HG03108 (cell line): ENCODE results near the gene SHC1.
A peak's percentile ranks its signal among the peaks of the same experiment; 100 is the strongest.

Experiments used
- ATAC-seq: cut with Tn5 transposase; IDR thresholded peaks from one replicate; pipeline ENCODE4 v1.9.1; 2021; ENCODE audit warnings: moderate library complexity; ENCODE audit not compliant: unreplicated experiment

Gene SHC1

DNA sequence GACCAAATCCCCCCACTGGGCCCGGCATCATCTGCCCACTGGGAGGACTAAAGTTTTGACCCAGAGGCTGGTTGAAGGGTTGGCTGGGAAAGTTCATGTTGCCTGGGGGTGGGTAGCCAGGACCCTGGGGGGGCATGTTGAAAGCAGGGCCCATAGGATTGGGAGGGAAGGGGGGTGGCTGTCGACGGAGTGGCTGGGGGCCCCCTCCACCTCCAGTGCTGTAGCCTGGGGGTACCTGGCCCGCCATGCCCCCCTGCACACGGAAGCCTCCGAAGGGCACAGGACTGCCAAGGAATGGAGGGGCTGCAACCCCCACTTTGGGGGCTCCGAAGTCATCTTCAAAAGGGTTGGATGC is 11.1 kb downstream of the SHC1 start:
- ATAC-seq, result no peak

DNA sequence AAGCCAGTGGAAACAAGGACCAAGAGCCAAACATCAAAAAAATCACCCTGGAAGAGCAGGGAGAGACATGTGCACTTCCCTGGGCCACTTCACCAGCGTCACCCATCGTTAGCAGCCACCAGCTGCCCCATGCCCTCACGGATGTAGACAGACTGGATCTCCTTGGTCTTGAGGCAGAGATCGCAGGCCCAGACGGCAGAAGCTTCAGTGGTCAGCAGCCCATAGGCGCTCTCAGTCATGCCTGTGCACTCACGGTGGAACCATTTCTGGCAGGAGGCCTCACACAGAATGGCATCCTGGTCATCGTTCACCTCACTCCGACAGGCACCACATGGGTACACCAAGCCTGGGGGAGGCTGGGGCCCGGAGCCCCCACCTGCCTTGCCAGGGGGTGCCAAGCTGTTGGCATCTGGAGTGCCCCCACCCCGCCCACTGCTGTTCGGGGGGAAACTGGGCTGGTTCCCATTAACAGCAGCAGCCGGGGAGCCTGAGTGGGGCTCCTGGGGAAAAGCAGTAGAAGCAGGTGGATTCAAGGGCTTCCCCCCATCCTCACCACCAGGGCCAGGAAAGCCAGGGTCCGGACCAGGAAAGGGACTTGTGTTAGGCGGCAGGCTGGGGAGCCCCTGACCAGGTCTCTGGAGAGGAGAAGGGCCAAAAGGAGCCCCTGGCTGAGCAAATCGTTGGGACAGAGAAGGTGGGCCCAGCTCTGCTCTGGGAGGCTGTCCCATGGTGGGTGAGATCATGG is 11.7 kb downstream of the SHC1 start:
- no peak for ATAC-seq

DNA sequence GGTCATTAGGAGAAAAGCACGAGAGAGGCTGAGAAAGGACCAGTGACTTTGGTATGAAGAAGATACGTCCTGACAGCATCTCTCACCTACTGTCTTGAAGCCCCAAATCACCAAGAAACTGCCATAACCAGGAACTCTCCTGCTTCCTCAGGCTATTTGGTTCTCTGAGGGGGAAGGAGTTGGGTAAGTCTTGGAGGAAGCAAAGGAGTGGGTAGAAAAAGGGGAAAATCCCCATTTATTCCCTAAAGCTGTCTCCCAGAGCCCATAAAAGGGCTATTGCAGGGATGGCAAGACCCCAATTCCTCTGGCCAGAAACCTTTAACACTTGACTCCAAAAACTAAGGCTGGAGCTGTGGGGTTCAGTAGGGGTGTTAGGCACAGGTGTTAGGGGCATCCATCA is 12.5 kb downstream of the SHC1 start:
- no peak for ATAC-seq

DNA sequence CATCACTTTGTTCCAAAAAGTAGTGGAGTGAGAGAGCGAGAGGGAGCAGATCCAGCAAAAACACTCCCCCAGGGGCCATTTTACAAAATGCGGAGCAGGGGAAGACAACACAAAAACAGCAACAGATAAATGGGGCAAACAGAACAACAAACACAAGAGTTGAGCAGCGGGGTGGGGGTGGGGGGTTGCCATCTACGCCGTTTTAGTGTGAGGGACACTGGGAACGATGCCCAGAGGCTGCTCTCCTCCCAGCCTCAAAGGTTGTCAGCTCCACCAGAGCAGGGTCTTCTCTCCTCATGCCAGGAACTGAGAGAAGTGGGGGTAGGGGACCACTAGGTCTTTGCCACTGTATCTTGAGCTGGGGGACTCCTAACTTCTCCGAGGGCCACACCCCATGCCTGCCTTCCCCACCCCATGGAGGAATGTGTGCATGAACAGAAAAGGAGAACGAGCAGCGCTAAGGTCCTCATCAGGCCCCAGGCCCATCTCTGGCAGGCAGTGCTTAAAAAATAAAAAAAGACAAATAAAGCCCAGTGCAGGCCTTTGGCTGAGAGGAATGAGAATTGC is 13.4 kb downstream of the SHC1 start:
- no peak for ATAC-seq

DNA sequence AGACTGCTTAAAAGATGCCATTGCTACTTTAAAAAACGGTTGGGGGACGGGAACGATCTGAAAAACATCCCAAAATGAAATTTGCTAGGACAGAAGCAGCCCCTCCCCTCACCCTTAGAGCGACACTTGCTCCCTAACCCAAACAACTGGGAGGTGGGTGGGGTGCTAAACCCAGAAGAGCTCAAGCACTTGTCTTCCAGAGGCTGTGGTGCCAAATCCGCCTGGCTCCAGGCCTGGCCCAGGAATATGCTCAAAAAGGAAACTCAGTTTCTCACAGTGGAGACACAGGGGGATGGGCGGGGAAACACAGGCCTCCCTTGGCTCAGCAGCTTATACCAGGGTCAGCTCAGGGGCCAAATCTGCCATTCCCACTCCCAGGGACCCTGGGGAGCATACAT is 14.0 kb downstream of the SHC1 start:
- no peak for ATAC-seq

DNA sequence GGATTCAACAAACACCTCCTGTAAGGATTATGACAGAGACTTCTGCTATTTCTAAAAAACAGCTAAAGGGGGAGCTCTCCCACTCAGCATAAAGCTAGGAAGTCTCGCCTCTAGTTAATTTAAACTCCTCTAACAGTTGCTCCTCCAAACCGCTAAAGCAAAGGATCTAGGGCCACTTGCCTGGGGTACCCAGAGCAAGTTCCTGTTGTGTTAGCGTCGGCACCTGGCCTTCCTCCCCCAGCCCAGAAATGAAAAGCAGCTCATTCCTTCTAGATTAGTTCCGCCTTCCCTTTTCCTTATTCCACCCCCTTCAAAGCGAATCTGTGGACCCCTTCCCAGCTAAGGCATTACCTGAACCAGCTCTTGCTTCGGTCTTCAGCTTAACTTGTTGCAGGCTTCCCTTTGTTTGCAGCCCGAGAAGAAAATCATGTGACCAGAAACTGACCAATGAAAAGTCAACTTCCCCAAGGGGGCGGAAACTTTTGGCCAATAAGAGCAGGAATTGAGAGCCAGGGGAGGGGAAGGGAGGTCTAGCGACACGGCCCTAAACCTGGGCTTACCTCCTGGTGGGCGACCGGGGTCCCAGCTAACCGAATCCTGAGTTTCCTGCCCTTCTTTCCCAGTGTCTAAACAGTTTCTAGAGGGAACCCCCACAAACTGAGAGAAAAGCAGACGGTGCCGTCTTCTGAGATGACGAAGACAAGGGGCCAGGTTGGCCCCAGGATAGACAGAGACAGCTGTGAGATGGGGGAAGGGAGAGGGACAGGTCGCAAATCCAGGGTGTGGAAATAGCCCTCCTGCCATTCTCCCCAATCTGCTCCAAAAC is 14.6 kb downstream of the SHC1 start, which contains the start of gene PBXIP1:
PBXIP1 (minus strand) TSS at position 382 of the 826 bp plus-strand sequence. CDS start 2,378 bp downstream, outside the sequence.
- peak; percentile 2 for ATAC-seq

DNA sequence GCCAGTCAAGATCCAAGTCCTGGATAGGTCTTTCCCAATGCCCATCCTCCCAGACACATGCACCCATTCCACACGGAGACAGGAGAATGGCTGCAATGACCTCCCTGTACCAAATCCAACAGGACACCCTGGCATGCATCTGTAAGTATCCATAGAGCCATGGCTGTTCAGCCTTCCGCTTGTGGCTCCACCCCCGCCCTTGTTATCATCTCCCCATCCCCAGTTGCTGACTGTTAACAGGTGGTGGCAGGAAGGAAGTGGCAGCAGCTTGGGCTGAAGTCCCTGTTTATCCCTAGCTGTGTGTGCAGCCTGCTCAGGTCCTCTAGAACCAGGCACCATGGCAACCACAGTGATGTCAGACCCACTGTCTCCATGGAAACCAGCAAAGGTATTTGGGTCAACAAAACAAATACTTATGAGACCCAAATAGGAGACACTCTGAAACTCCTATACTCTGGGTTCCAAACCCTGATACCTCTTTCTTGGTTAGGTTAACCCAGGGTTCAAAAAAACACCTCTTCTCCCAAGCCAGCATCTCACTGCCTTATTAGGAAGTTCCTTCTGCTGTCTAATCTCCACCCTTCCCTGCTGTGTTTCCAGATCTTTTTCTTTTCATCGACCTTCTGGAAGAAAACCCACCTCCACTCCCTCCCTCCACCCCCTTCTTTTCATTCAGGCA is 15.4 kb downstream of the SHC1 start:
- peak; percentile 62 for ATAC-seq

DNA sequence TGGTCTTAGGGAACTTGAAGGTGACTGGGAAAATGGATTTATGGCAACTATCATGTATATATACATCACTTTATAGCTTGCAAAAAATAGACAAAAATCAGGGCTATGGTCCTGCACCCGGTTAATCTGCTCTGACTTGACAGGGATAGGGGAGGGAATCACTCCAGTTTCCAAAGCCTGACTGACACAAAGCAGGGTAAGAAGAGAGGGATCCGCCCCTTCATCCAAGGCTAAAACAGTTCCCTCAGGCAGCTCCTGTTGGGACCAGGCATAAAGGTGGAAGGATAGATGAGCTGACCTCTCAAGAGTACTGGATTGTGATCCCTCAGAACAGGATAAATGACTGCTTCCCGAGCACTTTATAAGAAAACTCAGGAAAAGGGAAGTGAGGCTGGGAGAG is 16.0 kb downstream of the SHC1 start:
- ATAC-seq, result no peak

DNA sequence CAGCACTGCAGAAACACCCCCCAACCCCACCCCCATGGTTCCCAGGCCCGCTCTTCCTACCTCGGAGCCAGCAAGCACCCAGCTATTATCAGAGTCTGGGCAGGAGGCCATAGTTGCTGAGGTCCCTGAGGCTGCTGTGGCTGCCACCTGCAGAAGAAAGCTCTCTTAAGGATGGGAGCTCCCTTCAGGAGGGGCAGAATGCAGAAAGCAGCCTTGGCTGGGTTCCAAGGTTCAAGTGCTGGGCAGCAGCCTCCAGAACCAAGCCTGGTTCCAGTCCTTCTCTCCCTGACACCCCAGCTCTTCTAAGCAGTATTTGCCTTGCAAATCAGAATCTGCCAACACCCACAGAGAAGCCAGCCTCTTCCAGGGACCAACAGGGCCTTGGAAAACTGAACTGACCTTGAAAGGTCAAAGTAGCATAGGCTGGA is 16.9 kb downstream of the SHC1 start:
- ATAC-seq, result no peak

DNA sequence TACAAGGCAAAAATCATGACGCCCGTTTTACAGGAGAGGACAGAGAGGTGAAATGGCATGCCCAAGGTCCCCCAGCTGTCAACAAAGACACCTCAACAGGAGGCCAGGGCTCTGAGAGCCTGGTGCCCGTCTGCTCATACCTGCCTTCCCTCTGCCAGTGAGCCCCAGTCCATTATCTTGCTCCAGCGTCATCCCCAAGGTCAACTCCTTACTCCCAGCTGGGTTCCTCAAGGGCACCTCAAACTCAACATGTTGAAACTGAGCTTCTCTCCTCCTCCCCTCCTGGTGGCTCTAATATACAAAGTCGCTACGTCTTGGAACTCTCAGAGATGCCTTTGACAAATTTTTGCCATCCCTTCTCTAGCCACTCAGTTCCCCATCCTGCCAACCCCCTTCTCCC is 17.9 kb downstream of the SHC1 start:
- ATAC-seq, result no peak

DNA sequence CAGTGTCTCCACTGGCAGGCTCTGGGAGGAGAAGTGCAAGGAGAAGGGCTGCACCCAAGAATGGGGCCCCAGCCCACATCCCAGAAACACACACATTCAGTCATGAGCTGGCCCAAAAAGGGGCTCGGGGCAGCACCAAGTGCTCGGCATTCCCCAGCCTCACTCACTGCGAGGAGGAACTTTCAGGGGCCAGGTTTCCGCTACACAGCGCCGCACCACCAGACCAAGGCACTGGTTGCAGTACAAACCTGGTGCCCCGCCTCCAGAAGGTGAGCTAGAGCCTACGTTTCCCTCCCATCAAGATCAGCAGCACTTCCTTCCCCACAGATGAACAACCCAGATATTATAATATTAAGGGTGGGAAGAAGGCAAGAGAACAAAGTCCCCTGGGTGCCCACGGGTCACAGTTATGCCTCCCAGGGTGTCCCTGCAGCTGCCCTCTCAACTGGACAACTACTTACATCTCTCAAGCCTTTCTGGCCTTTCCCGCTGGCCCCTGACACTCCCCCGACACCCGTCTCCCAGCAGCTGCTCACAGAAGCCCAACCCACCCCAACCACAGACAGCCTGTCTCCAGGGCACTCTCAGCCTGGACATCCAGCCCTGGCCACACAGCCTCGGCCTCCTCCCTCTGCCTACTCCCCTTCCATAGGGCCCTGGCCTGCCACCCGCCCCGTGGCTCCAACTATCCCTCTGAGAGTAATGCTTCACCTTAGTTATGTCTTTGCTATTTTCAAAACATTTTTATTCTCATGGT is 18.5 kb downstream of the SHC1 start:
- no peak for ATAC-seq

DNA sequence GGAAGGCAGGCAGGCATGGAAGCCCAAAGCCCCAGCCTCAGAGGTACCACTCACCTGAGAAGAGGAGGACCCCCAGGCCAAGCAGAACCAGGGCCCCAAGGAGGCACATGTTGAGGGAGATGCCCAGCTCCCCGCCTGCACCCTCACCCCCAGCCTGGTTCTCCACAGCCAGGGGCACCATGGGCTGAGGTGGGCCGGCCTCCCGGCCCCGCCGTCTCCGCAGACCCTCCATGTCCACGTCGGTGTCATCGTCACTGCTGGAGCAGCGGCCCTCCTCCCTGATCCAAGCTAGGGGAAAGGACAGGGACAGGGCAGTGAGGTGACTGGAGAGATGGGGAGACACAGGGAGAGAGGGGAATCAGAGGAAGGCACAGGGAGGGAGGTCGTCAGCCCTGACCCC is 22.5 kb downstream of the SHC1 start:
- ATAC-seq, result no peak

DNA sequence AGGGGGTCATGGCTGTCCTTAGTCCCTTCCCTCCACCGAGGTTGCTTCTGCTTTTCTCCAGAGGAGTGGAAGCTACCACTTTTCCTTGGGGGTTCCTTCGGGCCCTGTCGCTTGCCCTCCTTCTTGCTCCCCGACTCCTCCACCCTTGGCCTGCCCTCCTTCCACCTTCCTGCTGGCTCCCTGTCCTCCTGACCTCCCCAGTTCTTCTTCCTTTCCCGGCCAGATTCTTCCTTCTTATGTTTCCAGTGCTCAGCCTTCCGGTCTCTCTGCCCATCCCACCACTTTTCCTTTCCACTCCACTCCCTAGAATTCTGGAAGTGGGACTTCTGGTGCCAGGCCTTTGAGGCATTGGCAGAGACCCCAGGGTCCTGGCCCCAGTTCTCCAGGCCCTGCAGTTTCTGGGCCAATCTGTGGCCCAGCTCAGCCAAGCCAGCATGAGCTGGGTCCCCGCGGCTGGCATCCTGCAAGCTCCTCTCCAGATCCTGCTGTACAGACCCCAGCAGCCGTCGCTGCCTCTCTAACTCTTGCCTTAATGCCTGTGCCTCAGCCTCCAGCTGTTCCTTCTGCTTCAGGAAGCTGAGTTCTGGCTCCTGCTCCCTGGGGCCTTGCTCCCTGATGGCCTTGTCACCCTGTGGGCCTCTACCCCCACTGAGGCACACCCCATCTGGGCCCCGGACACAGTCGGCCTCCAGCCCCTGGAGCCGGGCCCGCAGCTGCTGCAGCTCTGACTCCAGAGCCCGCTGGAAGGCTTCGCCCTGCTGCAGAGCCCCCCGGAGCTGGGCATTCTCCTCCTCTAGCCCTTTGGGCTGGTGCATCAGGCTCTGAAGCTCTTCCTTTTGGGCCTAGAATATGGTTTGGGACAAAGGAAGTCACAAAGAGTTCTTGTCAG is 24.3 kb downstream of the SHC1 start:
- no peak for ATAC-seq

DNA sequence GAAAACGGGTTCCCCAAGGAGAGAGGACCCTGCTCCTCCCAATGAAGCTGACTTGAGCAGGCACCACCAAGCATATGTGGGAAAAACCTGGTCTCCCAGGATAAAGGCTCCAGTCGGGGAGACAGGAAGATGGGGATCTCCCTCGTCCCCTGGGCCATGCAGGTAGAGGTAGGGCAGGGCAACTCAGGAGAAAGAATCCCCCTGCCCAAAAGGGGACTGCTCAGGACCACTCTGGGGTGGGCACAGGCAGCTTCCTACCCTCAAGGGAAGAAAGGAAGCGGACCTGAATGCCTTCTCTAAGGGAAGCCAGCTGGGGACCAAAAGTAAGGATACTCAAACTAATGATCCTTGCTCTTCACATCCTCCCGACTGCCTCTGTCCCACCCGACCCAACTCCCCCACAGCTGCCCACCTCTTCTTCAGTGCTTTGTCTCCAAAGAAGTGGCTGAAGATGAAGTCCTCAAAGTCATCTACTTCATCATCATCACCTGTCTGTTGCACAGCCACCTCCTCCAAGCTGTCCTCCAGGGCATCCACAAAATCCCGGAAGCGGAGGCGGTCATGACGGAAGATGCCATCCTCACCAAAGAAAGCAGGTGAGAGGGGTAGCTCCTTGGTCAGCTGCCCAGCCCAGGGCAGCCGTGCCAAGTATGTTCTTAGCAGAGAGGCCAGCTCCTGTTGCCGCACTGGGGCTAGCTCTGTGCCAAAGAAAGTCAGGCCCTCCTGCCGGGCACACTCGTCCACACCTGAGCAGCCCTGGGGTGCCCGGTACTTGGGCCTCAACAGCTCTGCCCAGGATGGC is 25.2 kb downstream of the SHC1 start:
- no peak for ATAC-seq

DNA sequence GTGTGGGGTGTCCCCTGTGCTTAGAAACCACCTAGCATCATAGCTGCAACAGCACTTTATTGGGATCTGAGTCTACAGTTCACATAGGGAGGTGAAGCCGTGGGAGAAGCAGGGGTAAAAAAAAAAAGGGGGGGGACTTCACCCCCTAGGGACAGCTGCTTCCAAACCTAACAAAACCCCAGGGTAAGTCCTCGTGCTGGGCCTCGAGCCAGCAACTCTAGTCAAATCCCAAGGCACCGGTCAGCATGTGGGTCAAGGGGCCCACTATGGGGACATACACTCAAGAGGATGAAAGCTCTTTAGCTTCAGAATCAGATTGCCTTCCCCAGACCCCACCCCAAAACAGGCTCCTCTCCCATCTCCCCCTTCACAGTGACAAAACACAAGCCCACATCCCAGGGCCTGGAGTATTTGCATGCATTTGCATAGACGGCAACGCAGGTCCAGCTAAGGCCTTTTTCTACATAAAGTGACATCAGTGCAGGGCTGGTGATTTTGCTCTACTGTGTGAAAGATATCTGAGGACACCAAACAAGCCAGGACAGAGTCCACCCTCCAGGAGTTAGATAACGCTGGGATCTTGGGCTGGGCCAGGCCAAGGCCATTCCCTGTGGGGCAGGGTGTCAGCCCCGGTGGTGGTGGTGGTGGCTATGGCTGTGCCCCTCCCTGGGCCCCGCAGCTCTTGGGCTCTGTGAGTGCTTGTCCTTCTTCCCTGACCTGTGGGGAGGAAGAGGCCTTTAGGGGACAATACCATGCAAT is 26.0 kb downstream of the SHC1 start:
- no peak for ATAC-seq

DNA sequence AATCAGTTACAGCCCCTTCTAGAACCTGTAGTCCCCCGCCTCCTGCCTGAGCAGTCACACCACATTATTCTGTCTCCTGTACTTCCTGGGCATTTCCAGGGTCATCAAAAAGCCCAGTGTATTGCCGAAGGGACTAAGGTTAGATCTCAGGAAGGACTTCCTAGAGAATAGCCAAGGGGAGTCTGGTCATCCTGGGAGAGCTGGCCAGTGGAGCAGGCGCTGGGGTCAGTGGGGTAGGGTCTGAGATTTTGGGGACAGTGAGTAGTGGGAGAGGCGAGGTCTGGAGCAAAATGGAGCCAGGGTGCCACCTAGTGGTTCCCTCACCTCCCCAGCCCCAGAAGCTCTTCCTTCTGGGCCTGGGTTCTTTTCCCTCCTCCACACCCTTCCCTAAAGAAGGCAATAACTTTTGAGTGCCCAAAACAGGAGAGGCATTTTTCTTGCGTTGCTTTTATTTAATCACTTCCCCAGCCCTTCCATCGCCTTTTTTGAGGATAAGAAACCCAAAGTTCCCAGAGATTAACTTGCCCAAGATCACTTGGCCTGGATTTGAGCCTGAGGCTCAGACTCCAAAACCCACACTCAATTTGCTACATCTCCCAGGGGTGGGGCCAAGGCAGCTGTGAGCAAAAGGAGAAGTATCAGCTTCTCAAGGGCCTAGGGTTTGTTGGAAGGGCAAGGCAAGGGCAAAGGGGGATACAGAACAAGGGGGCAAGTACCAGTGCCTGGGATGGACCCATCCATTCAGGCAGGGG is 26.7 kb downstream of the SHC1 start:
- ATAC-seq, result no peak

DNA sequence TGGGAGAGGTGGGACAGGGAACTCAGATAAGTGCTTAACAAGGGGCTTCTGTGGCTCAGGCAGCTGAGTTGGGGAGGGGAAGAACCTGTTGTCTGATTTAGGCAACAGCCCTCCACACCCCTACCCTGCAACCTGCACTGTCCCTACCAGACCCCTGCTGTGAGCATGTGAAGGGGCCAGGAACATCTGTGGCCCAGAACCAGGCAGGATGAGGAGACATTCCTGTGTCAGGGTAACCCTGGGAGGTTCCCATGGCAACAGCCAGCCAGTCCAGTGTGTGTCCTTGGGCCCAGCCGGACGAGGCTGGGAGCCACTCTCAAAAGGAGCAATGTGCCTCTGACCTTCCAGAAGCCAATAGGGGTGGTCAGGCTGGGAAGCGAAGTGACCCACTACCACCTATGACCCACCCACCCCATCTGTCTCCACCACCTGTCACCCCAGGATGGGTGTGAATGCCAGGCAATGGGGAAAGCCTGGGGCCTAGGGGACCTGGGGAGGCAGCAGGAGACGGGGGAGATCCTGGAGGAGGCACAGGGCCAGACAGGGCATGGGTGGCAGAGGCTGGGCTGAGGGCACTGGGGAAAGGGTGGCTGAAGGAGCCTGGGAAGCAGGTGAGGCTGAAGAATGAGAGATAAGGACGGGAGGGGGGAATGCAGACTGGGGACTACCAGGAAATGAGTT is 29.1 kb downstream of the SHC1 start:
- no peak for ATAC-seq
